ENCODE results near the gene GPR35.

DNA sequence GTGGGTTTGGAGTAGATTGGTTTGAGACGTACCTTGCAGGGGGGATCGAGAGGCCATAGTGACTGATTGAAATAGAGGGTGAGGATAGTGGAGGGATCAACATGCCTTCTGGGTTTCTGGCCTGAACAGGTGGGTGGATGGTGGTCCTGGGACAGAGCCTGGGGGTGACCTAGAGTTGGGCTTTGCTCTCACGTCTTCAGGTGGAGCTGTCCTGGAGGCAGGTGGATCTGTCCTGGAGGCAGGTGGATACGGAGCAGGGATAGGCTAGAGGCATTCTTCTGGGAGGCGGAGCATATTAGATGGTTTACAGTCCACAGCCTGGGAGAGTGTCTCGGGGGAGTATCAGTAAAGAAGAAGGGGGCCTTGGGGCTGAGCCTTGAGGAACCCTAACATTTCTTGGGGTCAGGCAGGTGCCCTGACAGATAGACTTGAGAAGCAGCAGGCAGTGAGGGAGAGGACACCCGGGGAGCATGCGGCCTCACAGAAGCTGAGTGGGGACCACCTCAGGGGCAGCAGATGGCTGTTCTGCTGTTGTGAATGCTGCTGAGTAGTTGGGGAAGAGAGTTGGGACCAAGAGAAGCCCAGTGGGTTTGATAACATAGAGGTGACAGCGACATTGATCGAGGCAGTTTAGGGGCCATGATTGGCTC lies 37.1 kb upstream of the GPR35 start:
- TF ChIP-seq, protein P1, sequence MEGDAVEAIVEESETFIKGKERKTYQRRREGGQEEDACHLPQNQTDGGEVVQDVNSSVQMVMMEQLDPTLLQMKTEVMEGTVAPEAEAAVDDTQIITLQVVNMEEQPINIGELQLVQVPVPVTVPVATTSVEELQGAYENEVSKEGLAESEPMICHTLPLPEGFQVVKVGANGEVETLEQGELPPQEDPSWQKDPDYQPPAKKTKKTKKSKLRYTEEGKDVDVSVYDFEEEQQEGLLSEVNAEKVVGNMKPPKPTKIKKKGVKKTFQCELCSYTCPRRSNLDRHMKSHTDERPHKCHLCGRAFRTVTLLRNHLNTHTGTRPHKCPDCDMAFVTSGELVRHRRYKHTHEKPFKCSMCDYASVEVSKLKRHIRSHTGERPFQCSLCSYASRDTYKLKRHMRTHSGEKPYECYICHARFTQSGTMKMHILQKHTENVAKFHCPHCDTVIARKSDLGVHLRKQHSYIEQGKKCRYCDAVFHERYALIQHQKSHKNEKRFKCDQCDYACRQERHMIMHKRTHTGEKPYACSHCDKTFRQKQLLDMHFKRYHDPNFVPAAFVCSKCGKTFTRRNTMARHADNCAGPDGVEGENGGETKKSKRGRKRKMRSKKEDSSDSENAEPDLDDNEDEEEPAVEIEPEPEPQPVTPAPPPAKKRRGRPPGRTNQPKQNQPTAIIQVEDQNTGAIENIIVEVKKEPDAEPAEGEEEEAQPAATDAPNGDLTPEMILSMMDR (conservative IDR thresholded peaks at IDR 0.05 in 1 of 2, IDR thresholded peaks at IDR 0.05 in 1 of 2; ENCODE audit: low read depth in 1 of 2, low read length in 2 of 2) = no peak
- no peak for TF ChIP-seq EZH2 (IDR thresholded peaks at IDR 0.05; ENCODE audit: low read length, missing control alignments)
